Measurements from ENCODE around the gene BTG4.

DNA sequence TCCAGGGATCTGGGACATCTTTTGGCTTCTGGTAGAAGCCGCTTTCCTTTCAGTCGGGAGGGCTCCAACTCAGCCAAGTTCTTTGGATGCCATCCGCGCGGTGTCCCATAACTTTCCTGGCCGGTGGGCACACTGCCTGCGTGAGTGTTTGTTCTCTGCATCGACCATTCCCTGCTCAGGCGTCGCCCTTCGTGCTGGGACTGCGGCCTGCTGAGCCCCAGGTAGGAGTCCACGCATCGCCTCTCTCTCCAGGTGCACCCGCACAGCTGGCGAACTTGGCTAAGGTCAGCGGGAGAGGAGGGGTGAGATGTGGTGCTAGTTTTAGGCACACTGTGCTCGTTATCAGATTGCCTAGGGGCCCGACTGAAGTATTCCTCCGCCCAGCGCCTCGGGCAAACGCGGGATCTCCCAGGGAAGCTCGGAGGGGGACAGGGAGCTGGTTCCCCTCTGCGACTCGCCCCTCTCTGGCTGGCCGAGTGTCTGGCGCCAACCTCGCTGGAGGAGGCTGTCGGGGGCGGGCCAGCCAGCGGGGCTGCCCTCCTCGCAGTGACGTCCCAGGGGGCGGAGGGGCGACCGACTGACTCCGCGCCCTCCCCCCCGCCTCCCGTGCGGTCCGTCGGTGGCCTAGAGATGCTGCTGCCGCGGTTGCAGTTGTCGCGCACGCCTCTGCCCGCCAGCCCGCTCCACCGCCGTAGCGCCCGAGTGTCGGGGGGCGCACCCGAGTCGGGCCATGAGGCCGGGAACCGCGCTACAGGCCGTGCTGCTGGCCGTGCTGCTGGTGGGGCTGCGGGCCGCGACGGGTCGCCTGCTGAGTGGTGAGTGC, 28.1 kb upstream of the BTG4 start, which contains the start of gene LAYN:
- TF ChIP-seq, protein P1, sequence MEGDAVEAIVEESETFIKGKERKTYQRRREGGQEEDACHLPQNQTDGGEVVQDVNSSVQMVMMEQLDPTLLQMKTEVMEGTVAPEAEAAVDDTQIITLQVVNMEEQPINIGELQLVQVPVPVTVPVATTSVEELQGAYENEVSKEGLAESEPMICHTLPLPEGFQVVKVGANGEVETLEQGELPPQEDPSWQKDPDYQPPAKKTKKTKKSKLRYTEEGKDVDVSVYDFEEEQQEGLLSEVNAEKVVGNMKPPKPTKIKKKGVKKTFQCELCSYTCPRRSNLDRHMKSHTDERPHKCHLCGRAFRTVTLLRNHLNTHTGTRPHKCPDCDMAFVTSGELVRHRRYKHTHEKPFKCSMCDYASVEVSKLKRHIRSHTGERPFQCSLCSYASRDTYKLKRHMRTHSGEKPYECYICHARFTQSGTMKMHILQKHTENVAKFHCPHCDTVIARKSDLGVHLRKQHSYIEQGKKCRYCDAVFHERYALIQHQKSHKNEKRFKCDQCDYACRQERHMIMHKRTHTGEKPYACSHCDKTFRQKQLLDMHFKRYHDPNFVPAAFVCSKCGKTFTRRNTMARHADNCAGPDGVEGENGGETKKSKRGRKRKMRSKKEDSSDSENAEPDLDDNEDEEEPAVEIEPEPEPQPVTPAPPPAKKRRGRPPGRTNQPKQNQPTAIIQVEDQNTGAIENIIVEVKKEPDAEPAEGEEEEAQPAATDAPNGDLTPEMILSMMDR (IDR thresholded peaks at IDR 0.05), result no peak
- peak; percentile 37; the same call in 1 of the 2 replicates for TF ChIP-seq ETV6 (CRISPR knock-in tag; IDR thresholded peaks at IDR 0.05)
- no peak for TF ChIP-seq ZNF232 (CRISPR knock-in tag; IDR thresholded peaks at IDR 0.05)
- TF ChIP-seq, protein P2, sequence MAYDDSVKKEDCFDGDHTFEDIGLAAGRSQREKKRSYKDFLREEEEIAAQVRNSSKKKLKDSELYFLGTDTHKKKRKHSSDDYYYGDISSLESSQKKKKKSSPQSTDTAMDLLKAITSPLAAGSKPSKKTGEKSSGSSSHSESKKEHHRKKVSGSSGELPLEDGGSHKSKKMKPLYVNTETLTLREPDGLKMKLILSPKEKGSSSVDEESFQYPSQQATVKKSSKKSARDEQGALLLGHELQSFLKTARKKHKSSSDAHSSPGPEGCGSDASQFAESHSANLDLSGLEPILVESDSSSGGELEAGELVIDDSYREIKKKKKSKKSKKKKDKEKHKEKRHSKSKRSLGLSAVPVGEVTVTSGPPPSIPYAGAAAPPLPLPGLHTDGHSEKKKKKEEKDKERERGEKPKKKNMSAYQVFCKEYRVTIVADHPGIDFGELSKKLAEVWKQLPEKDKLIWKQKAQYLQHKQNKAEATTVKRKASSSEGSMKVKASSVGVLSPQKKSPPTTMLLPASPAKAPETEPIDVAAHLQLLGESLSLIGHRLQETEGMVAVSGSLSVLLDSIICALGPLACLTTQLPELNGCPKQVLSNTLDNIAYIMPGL (CRISPR knock-in tag; IDR thresholded peaks at IDR 0.05), result peak; percentile 84
- TF ChIP-seq ATF3 (CRISPR knock-in tag; conservative IDR thresholded peaks at IDR 0.05), result no peak
- no peak for TF ChIP-seq CREB1 (CRISPR knock-in tag; IDR thresholded peaks at IDR 0.05)
- no peak for TF ChIP-seq ATF2 (CRISPR knock-in tag; IDR thresholded peaks at IDR 0.05; ENCODE audit: borderline replicate concordance, low read depth)
- TF ChIP-seq PRRX2 (CRISPR knock-in tag; IDR thresholded peaks at IDR 0.05), result no peak
- no peak for TF ChIP-seq ZNF121 (CRISPR knock-in tag; IDR thresholded peaks at IDR 0.05)
